ENCODE data around the gene PTPRD.

- TF ChIP-seq CTCF (IDR thresholded peaks at IDR 0.05 in 4 of 5, conservative IDR thresholded peaks at IDR 0.05 in 1 of 5), result no peak
- TF ChIP-seq POLR2A (IDR thresholded peaks at IDR 0.05), result no peak
Observed at GRCh38 chr9:10104774-10105173, 508.0 kb downstream of the PTPRD start.
